ENCODE measurements around the gene PLEKHH3. TPM values are rescaled to one million over a fixed set of nuclear protein-coding genes. Genes with fewer than 3 reads are reported as not detected.

PLEKHH3 gene
- total RNA-seq, 1 experiment from 2014 or later = 21.4 TPM

- H3K9me3 Mint-ChIP-seq = no peaks in the 10 kb centered on the region
- Histone ChIP-seq H4K5ac (ENCODE audit: insufficient read length, low read depth, low read length) (no peak overlapping the region), H2BK12ac (ENCODE audit: insufficient read length, low read depth, low read length) (no peak overlapping the region), H2BK5ac (ENCODE audit: insufficient read length, low read length) (no peak overlapping the region), H2BK15ac (ENCODE audit: low read depth, low read length) (no peak overlapping the region), H2AFZ (ENCODE audit: low read length) (no peak overlapping the region), H3K27ac (ENCODE audit: insufficient read length, low read depth, low read length) (no peak overlapping the region), H2BK20ac (ENCODE audit: low read depth, low read length, poor library complexity, severe bottlenecking) (no peak overlapping the region), H3K9me3 (ENCODE audit: control insufficient read depth, low read depth, low read length) (no peaks in the 10 kb centered on the region), H3K9ac (ENCODE audit: extremely low read depth, insufficient read length, low read length) (no peak overlapping the region), H3K14ac (ENCODE audit: insufficient read depth, low read length) (no peak overlapping the region), H4K8ac (replicated peaks; ENCODE audit: insufficient read length, low read depth, low read length) (no peak overlapping the region), H3K56ac (ENCODE audit: insufficient read length, low read depth, low read length) (no peak overlapping the region), H3K79me2 (ENCODE audit: insufficient read depth, low read length) (no peaks in the 10 kb centered on the region), H4K91ac (ENCODE audit: insufficient read length, low read depth, low read length) (no peak overlapping the region), H3K18ac (ENCODE audit: insufficient read length, low read depth, low read length) (no peak overlapping the region), H3K4me1 (ENCODE audit: insufficient read depth, low read length) (no peaks in the 10 kb centered on the region), H3T11ph (ENCODE audit: low read length) (no peak overlapping the region), H3K79me1 (ENCODE audit: insufficient read depth, low read depth, low read length, poor library complexity, severe bottlenecking) (no peaks in the 10 kb centered on the region), H3K23ac (ENCODE audit: insufficient read length, low read depth, low read length) (no peak overlapping the region), H3K27me3 (ENCODE audit: insufficient read depth, low read length) (no peaks in the 10 kb centered on the region), H4K20me1 (ENCODE audit: control insufficient read depth, insufficient read depth, insufficient read length) (no peaks in the 10 kb centered on the region), H3K4me2 (ENCODE audit: insufficient read depth, insufficient read length, low read length) (no peak overlapping the region), H3K4ac (ENCODE audit: low read depth, low read length) (no peak overlapping the region), H3K23me2 (ENCODE audit: insufficient read length, low read depth, low read length, poor library complexity, severe bottlenecking) (no peaks in the 10 kb centered on the region), H2BK120ac (ENCODE audit: low read depth, low read length, poor library complexity, severe bottlenecking) (no peak overlapping the region), H2AK5ac (ENCODE audit: insufficient read length, low read length) (no peak overlapping the region)
- WGBS (ENCODE audit: extremely low coverage, insufficient read length, low lambda C conversion rate) = no CpG with 5 or more reads among the region's 6 CpGs
- no peaks in the 10 kb centered on the region for H3K27me3 Mint-ChIP-seq (ENCODE audit: low read depth)
- H3K4me1 Mint-ChIP-seq = no peaks in the 10 kb centered on the region
- peaks cover 10 to 48% (median 46%) of the 10 kb centered on the region in 3 experiments; a peak in 6 of 7 replicates for H3K36me3 Mint-ChIP-seq (ENCODE audit: insufficient read depth in 1 of 3, low read depth in 3 of 3)
- no peak overlapping the region for H3K27ac Mint-ChIP-seq
- TF ChIP-seq, protein P1, sequence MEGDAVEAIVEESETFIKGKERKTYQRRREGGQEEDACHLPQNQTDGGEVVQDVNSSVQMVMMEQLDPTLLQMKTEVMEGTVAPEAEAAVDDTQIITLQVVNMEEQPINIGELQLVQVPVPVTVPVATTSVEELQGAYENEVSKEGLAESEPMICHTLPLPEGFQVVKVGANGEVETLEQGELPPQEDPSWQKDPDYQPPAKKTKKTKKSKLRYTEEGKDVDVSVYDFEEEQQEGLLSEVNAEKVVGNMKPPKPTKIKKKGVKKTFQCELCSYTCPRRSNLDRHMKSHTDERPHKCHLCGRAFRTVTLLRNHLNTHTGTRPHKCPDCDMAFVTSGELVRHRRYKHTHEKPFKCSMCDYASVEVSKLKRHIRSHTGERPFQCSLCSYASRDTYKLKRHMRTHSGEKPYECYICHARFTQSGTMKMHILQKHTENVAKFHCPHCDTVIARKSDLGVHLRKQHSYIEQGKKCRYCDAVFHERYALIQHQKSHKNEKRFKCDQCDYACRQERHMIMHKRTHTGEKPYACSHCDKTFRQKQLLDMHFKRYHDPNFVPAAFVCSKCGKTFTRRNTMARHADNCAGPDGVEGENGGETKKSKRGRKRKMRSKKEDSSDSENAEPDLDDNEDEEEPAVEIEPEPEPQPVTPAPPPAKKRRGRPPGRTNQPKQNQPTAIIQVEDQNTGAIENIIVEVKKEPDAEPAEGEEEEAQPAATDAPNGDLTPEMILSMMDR (conservative IDR thresholded peaks at IDR 0.05) = no peak
- DNase-seq = no peak
- no peak overlapping the region for H3K4me3 Mint-ChIP-seq
Measured at GRCh38 chr17:42725143-42725542, 48.3 kb upstream of the PLEKHH3 start.
